ENCODE results near the gene PA2G4. TPM values are rescaled to one million over a fixed set of nuclear protein-coding genes. Genes with fewer than 3 reads are reported as not detected.

Gene PA2G4
- polyA plus RNA-seq, 1 donor (not counting 4 experiments of a cell fraction or from before 2014, with no cell fraction given): 480 TPM

- dilution Hi-C loops (cut with MboI; ENCODE audit: extremely low pct_ligation_motif_present, low sequenced_read_pairs): no loop called here
- Histone ChIP-seq H3K27me3 (ENCODE audit: control insufficient read depth, extremely low read depth, insufficient read depth, low read length) (no peaks in the 10 kb centered on the region), H3K27ac (ENCODE audit: control insufficient read depth, insufficient read depth, low read length) (peak overlapping the region; percentile 76), H2AFZ (ENCODE audit: control insufficient read depth, low read length) (peak overlapping the region; percentile 80), H3K36me3 (ENCODE audit: control insufficient read depth in 2 of 2, extremely low read depth in 1 of 2, insufficient read depth in 2 of 2, low read length in 2 of 2) (peaks cover 17 to 30% of the 10 kb centered on the region in 2 experiments), H3K79me2 (ENCODE audit: control insufficient read depth, insufficient read depth, low read length) (peaks cover 37% of the 10 kb centered on the region), H3K9me1 (ENCODE audit: control insufficient read depth, extremely low read depth, insufficient read depth, low read length) (no peaks in the 10 kb centered on the region), H3K4me3 (ENCODE audit: control insufficient read depth in 2 of 3, extremely low read depth in 1 of 3, insufficient read depth in 2 of 3, low read depth in 1 of 3, low read length in 3 of 3) (peak overlapping the region; percentile 68 to 95 (median 93)), H3K4me2 (ENCODE audit: control insufficient read depth, extremely low read depth, insufficient read depth, low read depth, low read length) (peak overlapping the region; percentile 100), H3K9me3 (ENCODE audit: control insufficient read depth, low read depth, low read length) (no peaks in the 10 kb centered on the region), H3K9ac (ENCODE audit: control insufficient read depth, extremely low read depth, insufficient read depth, low read length) (peak overlapping the region; percentile 95), H4K20me1 (ENCODE audit: control insufficient read depth, extremely low read depth, insufficient read depth, low read length) (peaks cover 6% of the 10 kb centered on the region), H3K4me1 (ENCODE audit: control insufficient read depth, extremely low read depth, insufficient read depth, low read length) (peaks cover 26% of the 10 kb centered on the region)
- TF ChIP-seq, protein P1, sequence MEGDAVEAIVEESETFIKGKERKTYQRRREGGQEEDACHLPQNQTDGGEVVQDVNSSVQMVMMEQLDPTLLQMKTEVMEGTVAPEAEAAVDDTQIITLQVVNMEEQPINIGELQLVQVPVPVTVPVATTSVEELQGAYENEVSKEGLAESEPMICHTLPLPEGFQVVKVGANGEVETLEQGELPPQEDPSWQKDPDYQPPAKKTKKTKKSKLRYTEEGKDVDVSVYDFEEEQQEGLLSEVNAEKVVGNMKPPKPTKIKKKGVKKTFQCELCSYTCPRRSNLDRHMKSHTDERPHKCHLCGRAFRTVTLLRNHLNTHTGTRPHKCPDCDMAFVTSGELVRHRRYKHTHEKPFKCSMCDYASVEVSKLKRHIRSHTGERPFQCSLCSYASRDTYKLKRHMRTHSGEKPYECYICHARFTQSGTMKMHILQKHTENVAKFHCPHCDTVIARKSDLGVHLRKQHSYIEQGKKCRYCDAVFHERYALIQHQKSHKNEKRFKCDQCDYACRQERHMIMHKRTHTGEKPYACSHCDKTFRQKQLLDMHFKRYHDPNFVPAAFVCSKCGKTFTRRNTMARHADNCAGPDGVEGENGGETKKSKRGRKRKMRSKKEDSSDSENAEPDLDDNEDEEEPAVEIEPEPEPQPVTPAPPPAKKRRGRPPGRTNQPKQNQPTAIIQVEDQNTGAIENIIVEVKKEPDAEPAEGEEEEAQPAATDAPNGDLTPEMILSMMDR (optimal IDR thresholded peaks at IDR 0.05 in 1 of 3, IDR thresholded peaks at IDR 0.05 in 1 of 3, conservative IDR thresholded peaks at IDR 0.05 in 1 of 3; ENCODE audit: extremely low read depth in 1 of 3, insufficient read depth in 2 of 3, low read length in 3 of 3): peak in 1 of 3 experiments; percentile 18
- no peak for TF ChIP-seq EZH2 (IDR thresholded peaks at IDR 0.05; ENCODE audit: low read length)
- DNase-seq (ENCODE audit: low read depth, low spot score): no peak
- no peak for FAIRE-seq
These were observed 653 bp downstream of the PA2G4 start for GRCh38 chr12:56104815-56105608.

GRCh38 chr12:56105609-56105902 is 1.2 kb downstream of the PA2G4 start:
- H3K9me1 ChIP-seq (ENCODE audit: control insufficient read depth, extremely low read depth, insufficient read depth, low read length): no peaks in the 10 kb centered on the region
- H3K27me3 ChIP-seq (ENCODE audit: control insufficient read depth, extremely low read depth, insufficient read depth, low read length): no peaks in the 10 kb centered on the region
- peaks cover 17 to 33% of the 10 kb centered on the region in 2 experiments for H3K36me3 ChIP-seq (ENCODE audit: control insufficient read depth in 2 of 2, extremely low read depth in 1 of 2, insufficient read depth in 2 of 2, low read length in 2 of 2)
- H3K4me1 ChIP-seq (ENCODE audit: control insufficient read depth, extremely low read depth, insufficient read depth, low read length): peaks cover 31% of the 10 kb centered on the region
- TF ChIP-seq EZH2 (IDR thresholded peaks at IDR 0.05; ENCODE audit: low read length): no peak
- TF ChIP-seq, protein P1 (optimal IDR thresholded peaks at IDR 0.05 in 1 of 3, IDR thresholded peaks at IDR 0.05 in 1 of 3, conservative IDR thresholded peaks at IDR 0.05 in 1 of 3; ENCODE audit: extremely low read depth in 1 of 3, insufficient read depth in 2 of 3, low read length in 3 of 3): no peak
- peak overlapping the region; percentile 95 for H3K9ac ChIP-seq (ENCODE audit: control insufficient read depth, extremely low read depth, insufficient read depth, low read length)
- peak overlapping the region; percentile 76 for H3K27ac ChIP-seq (ENCODE audit: control insufficient read depth, insufficient read depth, low read length)
- FAIRE-seq: no peak
- H4K20me1 ChIP-seq (ENCODE audit: control insufficient read depth, extremely low read depth, insufficient read depth, low read length): peaks cover 6% of the 10 kb centered on the region
- peak overlapping the region; percentile 68 to 95 (median 93) for H3K4me3 ChIP-seq (ENCODE audit: control insufficient read depth in 2 of 3, extremely low read depth in 1 of 3, insufficient read depth in 2 of 3, low read depth in 1 of 3, low read length in 3 of 3)
- H3K4me2 ChIP-seq (ENCODE audit: control insufficient read depth, extremely low read depth, insufficient read depth, low read depth, low read length): peak overlapping the region; percentile 100
- peaks cover 37% of the 10 kb centered on the region for H3K79me2 ChIP-seq (ENCODE audit: control insufficient read depth, insufficient read depth, low read length)
- no peak overlapping the region for H2AFZ ChIP-seq (ENCODE audit: control insufficient read depth, low read length)
- dilution Hi-C loops (cut with MboI; ENCODE audit: extremely low pct_ligation_motif_present, low sequenced_read_pairs): no loop called here
- no peaks in the 10 kb centered on the region for H3K9me3 ChIP-seq (ENCODE audit: control insufficient read depth, low read depth, low read length)
- DNase-seq (ENCODE audit: low read depth, low spot score): no peak

All from keratinocyte (primary cell).